NCI-H1048 (cell line): ENCODE results near the gene SLC41A3.

Source experiments
- DNase-seq: peaks from one replicate; lab custom pipeline; 2025; lab: John Stamatoyannopoulos, UW

The SLC41A3 gene

GRCh38 chr3:126026761-126027160 is 57.2 kb downstream of the SLC41A3 start:
- no peak for DNase-seq

- no peak for DNase-seq
These were observed 57.6 kb downstream of the SLC41A3 start for GRCh38 chr3:126026277-126026751.

- no peak for DNase-seq
These were observed 58.1 kb downstream of the SLC41A3 start for GRCh38 chr3:126025862-126026261.

DNA sequence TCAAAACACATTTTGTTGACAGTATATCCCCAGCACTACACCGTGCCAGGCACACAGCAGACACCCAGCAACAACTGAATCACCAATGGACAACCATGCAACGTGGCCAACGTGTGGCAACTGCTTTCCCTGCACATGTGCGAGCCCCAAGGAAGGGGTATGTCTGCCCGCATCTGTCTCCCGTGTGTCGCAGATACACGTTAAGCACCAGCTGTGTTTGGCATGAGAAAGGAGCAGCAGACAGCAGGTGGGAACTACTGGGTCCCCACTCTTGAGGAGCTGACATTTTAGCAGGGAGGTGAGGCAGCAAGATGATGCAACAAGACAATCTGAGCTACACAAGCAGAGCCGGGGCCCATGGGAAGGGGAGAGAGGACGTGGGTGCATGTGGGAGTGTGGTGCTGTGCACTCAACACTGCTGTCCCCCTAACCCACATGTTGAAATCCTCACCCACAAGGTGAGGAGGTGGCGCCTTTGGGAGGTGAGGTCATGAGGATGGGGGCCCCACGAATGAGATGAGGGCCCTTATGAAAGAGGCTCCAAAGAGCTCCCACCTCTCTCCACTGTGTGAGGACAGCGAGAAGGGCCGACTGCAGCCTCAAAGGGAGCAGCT is 58.7 kb downstream of the SLC41A3 start:
- DNase-seq, result no peak

DNA sequence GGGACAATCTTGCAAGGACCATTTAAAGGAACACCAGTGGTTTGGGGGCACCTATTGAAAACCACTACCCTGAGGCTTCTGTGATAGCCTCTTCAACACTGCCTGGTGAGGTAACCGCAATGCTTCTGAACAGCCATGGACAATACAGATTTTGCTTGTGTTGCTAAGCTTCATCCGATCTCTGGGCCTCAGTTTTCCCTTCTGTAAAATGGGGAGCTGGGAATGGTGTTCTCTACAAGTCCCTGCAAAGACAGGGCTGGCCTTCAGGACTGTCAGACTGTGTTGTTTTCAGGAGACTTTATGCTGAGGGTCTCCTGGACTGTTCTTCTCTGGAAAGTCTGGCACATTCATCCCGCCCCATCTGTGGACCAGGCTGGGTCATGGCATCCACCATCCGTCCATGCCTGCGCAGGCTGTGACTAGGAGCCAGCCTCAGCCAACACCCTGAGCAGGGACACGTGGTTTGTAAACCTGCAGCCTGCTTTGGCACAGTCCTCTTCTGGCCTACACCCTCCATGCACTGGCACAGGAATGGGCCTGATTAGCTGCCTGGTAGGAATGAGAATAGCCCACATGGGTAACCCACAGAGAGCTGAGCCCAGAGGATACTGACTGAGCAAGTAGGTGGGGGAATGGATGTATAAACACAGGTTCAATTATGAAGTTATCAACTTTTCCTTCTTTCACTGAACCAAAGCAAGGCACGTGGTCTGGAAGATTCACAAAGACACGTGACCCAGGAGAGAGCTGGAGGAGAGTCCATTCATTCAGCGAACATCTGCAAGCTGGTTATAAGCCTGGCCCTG is 59.7 kb downstream of the SLC41A3 start:
- DNase-seq, result no peak

DNA sequence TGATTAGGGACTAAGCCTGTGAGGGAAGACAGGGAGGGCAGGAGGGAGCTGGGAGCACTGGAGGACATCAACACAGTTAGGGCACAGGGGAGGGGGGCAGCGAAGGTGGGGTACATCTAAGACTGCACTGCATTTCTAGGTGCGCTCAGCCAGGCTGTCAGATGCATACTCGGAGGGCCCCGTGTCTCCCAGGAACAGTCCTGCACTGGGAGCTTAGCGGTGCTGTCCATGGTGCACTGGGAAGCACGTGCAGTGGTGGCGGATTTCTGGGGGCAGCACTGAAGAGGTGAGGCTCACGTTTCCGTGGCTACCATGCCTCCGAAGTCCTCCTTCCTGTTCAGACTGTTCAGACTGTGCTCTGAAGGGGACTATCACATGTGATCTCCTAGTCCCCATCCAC is 60.5 kb downstream of the SLC41A3 start:
- no peak for DNase-seq

DNA sequence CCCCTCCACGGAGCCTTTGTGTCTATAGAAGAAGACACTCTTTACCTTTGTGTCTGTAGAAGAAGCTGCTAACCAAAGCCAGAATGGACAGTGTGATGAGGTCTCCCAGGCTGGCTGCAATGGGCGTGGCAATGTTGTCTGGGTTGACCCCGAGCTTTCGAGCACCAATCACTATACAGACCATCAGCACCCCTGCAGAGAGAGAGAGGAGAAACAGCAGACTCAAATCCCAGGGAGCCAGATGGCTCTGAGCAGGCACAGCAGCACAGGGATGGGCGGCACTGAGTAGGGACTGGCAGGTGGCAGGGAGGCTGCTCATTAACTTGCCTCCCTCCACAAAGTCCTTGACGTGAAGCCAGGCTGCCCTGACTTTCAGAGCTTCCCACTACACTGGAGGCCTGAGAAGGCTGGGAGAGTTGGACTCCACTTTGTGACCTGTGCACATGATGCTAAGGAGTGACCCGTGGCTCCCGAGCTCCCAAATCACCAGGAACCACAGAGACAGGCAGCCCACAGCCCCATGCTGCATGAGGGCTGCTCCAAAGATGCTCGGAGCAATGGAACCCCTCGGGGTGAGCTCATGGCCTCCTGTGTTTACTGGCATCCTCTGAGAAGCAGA is 61.1 kb downstream of the SLC41A3 start:
- no peak for DNase-seq

- DNase-seq, result no peak
These were observed 62.2 kb downstream of the SLC41A3 start for GRCh38 chr3:126021702-126022101.

GRCh38 chr3:126021224-126021623 is 62.7 kb downstream of the SLC41A3 start:
- no peak for DNase-seq

DNA sequence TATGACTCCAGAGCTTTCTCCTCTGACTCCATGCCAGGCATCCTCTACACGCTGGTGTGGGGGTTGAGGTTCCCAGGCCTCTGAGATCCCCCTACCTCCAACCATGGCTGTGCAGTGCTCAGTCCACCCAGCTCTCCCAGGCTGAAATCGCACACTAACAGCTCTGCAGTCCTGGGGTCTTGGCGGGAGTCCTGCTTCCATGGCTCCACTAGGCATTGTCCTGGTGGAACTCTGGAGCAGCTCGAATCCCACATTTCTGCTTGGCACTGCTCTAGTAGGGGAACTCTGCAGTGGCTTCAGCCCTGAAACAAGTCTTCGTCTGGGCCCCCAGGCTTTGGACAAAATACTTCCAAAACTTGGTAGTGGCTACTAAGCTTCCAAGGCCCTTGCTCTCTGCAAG is 64.2 kb downstream of the SLC41A3 start:
- DNase-seq, result no peak

DNA sequence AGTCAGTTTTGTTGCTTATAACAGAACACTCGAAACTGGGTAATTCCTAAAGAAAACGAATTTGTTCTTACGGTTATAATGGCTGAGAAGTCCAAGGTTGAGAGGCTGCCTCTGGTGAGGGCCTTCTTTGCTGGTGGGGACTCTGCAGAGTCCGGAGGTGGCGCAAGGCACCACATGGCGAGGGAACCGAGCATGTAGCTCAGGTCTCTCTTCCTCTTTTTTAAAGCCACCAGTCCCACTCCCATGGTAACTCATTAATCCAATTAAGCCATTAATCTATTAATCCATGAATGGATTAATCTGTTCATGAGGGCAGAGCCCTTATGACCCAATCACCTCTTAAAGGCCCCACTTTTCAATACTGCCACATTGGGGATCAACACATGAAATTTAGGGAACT is 64.9 kb downstream of the SLC41A3 start:
- no peak for DNase-seq

DNA sequence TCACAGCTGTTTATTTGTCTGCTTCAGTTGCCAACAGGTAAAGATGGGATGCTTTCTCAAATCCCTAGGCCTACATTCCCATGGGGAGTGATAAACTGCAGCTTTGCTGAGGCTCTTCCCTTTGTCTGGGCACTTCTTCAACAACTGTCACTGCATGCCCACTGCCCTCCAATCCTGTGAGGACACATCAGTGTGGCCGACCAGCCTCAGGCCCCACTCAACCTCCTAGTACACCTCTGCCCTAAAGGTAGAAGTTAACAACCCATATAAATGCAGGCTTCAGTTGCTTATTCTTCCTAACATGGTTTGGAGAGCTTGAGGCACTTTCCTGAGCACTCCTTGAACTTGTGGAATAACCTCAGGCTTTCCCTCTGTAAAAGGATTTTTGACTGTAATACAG is 65.4 kb downstream of the SLC41A3 start:
- no peak for DNase-seq

DNA sequence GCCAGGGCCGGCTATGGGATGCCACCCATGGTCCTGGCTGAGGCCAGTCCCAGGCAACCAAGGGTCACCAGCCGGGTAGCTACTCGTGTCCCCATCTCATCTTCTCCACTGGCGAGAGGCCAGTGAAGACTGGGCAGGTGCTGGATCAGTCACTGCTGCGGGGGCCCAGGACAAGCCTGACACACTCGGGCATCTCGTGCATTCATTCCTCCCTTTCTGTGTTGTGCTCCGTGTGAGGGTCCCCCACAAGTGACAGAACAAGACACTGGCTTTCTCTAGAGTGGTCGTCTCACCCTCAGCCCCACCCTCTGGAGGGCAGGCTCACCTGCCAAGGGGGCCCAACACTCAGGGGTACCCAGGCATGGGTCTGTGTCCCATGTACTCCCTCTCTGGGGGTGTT is 66.6 kb downstream of the SLC41A3 start:
- no peak for DNase-seq

- DNase-seq, result no peak
These were observed 67.3 kb downstream of the SLC41A3 start for GRCh38 chr3:126016616-126017015.

GRCh38 chr3:126015075-126015474 is 68.8 kb downstream of the SLC41A3 start:
- DNase-seq, result no peak

DNA sequence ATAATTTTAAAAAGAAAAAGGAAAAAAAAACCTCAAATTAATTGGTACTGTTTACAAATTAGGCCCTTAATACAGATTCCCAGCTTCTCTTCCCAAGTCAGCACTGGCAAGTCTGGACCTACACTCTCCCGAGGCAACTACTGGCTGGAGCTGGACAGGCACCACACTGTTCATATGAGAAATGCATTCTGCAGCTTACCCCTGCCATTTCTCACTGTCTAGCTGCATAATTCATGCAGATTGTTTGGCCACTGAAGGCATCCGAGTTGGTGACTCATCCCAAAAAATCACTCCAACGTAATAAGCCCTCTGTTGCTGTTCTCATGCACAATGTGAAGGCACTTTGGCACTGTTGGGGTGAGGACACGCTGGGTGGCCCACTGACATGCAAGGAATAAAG is 69.7 kb downstream of the SLC41A3 start:
- no peak for DNase-seq

GRCh38 chr3:126013751-126014156 is 70.2 kb downstream of the SLC41A3 start:
- no peak for DNase-seq

GRCh38 chr3:126009181-126009580 is 74.7 kb downstream of the SLC41A3 start:
- no peak for DNase-seq

DNA sequence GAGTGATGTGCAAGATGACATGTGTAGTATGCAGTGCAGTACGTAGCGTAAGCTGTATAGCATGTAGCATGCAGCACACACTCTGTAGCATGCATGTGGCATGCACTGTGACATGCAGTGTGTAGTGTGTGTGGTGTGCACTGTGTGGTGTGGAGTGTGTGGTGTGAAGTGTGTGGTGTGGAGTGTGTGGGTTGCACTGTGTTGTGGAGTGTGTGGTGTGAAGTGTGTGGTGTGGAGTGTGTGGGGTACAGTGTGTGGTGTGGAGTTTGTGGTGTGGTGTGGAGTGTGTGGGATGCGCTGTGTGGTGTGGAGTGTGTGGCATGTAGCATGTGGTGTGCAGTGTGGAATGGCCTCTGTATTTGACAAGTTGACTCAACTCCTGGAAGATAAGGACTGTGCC is 75.7 kb downstream of the SLC41A3 start:
- no peak for DNase-seq

DNA sequence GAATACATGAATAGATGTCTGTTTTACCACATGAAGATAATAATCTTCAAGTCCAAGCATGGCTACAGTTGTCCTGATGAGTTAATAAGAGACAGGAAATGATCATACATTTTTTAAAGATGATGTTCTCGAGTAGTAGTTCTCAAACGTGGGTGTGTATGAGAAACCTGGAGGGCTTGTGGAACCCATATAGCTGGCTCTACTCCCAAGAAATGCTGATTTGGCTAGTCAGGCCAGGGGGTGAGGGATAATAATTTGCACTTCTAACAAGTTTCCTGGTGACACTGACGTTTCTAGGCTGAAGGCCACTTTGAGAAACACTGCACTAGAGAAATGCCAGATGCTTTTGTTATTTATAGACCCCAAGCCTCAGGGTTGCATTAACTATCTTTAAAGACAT is 78.0 kb downstream of the SLC41A3 start:
- DNase-seq, result no peak

DNA sequence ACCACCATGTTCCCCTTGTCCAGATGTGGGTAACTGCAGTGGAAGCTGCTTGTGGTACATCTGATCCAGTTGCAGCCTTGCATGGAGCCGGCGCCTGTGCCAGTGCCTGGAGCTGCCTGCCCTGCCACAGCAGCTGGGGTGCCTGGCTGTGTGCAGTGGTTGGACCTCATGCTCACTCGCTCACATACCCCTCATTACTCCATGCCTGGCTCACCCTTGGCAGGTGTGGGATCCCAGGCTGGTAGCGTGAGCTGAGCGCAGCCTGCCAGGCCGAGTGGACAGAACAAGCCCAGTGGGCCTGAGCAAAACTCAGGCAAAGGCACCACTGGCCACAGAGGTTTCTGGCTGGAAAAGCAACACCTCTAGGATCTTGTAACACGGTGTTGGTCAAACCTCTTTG is 79.2 kb downstream of the SLC41A3 start:
- DNase-seq, result no peak

DNA sequence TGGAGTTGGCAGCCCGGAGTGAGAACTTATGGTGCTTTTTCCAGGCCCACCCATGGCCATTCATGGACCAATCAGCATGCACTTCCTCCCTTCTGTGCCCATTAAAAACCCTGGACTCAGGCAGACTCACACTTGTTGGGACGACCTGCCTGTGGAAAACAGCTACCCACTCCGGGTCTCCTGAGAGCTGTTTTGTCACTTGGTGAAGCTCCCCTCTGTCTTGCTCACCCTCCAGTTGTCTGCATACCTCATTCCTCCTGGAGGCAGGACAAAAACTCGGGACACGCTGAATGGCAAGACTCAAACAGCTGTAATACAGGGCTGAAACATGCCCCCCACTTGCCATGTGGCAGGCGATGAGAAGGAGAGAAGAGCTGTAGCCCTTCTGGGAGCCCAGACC is 79.7 kb downstream of the SLC41A3 start:
- no peak for DNase-seq

GRCh38 chr3:126003447-126004190 is 80.3 kb downstream of the SLC41A3 start:
- DNase-seq, result no peak
